Kidney glomerular epithelial cell (primary cell): ENCODE measurements around the gene HTR3B.
"Not testable (repeated sequence)": the region's sequence is repeated elsewhere in the genome, so short reads cannot be mapped to it uniquely, and the experiment has no call there.

Source experiments
- DNase-seq: peaks from one replicate; lab custom pipeline; 2025; lab: John Stamatoyannopoulos, UW

The HTR3B gene

DNA sequence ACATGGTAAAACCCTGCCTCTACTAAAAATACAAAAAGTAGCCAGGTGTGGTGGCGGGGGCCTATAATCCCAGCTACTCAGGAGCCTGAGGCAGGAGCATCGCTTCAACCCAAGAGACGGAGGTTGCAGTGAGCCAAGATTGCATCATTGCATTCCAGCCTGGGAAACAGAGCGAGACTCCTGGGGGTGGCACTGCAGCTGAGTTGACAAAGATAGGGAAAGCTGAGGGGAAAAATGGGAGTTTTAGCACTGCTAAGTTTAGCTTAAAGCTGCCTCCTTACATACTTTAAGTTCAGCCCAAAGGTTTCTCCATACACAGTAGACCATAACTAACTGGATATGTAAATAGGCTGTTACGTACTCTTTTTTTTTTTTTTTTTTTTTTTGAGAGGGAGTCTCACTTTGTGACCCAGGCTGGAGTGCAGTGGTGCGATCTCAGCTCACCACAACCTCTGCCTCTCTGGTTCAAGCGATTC lies 20.2 kb upstream of the HTR3B start:
- DNase-seq, result peak; percentile 53

DNA sequence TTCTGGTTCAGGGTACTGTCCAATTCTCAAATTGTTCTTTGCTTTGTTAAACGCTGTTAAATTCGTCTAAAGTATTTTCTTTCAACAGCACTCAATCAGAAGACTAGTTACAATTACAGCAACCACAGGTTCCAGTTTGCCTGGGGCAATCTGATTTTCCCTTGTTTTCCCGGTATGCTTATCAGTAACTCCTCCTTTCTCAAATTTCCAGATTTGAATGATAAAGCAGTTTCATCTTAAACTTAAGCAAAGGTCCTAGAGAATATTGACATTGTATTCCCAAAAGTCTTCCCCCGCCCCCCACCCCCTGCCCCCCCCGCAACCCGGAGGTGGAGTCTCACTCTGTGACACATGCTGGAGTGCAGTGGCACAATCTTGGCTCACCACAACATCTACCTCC lies 18.7 kb upstream of the HTR3B start:
- DNase-seq, result no peak

DNA sequence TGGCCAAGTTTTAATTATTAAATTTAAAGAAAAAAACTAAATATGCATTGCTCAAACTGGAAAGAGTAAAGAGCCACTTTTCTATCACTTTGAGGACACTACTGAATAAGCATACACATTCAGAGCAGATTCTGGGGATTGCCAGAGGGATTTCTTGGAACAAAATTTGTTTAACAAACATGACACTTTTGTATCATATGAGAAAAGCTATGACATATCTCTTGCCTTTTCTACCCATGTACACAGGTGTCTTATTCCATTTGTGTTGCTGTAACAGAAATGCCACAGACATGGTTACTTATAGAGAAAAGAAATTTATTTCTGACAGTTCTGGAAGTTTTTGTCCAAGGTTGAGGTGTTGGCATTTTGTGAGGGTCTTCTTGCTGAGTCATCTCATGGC lies 15.7 kb upstream of the HTR3B start:
- no peak for DNase-seq

DNA sequence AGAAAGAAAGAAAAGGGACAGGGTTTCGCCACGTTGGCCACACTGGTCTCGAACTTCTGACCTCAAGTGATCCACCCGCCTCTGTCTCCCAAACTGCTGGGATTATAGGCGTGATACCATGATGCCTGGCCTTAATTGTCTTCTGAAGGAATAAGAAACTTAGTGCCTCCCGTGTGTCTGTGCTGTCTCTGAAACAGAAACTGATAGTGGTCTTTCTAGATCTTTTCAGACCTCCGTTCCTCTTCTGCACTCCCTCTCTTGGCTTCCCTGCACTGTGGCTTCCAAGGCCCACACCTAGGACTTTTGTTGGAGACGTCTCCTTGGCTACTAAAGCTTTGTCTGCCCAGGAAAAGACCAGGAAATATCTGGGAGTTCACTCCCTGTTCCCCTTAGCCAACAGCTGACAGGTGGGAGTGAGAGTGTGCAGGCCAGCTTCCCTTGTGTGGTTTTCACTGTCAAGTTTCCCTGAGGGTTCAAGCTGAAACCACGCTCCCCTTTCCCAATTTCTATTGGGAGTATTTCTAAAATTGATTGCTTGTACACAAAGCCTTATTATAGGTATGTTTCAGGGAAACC lies 10.1 kb upstream of the HTR3B start:
- no peak for DNase-seq

DNA sequence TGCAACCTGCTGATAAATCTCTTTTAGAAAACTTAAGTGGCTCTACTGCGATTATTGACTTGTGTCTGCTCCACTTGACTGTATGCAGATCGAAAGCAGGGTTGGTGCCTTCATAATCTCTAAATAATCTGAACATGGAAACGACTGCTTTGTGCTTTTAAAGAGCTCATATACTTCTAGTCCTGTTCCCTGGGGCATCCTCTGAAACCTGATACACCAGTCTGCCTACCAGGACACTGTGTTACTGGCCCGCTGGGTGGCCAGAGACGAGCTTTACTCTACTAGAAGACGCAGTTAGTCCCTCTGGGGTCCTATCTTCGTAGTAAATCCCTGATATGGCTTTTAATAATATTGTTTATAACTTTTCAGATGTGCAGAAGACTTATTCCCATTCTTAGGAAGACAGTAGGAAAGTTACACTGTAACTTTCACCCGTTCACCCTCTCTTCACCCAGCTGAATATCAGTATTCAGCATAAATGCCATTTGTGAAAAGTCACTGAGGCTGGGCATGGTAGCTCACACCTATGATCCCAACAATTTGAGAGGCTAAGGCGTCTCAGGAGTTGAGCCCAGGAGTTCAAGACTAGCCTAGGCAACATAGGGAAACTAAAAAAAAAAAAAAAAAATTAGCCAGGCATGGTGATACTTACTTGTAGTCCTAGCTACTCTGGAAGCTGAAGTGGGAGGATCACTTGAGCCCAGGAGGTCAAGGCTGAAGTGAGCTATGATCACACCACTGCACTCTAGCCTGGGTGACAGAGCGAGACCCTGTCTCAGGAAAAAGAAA lies 9.0 kb upstream of the HTR3B start:
- DNase-seq, result no peak

DNA sequence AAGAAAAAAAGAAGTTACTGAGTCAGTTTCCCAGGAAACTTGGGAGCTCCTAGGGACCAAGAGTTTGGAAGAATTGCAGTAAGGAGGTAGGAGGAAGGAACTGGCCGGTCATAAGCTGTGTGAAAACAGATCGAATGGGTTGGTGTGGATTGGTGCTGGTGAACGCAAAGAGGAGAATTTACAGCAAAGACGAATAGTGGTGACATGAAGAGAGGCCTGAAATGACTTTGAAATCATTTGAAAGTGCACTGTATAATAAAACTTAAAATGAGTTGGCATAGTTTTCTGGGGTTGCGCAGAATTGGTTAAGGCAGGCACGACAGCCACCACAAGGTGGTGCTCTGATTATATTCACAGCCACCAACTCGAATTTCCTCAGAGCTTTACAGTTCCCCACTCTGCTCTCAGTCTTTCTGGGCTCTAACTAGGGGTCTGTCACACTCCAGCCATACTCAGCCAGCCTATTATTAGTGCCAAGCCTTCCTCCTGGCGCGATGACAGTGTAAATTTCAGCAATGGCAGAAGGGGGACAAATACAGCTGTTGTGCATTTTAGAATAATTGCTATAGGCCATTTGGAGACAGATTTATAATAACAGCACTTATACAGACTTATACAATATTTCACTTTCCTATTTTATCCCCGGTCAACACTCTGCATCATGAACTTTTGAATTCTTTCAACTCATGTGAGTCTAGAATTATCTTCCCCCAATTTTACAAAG lies 8.3 kb upstream of the HTR3B start:
- DNase-seq, result peak; percentile 9

DNA sequence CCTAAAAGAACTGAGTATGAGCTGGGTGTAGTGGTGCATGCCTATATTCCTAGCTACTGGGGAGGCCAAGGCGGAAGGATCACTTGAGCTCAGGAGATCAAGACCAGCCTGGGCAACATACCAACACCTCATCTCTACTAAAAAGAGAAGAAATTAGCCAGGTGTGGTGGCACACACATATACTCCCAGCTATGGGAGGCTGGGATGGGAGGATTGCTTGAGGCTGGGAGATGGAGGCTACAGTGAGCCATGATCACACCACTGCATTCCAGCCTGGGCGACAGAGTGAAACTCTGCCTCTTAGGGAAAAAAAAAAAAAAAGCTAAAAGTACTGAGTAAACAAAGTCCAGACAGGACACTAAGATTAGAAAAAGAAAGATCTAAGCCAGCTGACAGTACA lies 3.5 kb upstream of the HTR3B start:
- no peak for DNase-seq

DNA sequence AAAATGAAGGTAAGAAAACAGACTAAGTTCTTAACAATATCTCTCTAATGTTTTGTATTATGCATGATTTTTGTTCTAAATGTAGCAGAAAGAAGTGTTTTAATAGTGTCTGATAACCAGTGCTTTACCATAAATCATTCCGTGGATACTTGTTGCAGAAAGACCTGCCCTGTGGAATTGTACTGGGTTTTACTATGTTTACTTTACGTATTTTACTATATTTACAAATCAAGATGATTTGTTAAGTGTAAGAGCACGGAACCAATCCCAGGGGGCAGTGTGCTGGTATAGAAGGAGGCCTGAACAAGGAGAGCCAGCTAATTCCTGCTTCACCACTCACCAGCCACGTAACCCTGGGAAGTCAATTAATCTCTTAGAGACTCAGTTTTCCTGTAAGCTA lies 1.4 kb downstream of the HTR3B start:
- DNase-seq, result no peak

DNA sequence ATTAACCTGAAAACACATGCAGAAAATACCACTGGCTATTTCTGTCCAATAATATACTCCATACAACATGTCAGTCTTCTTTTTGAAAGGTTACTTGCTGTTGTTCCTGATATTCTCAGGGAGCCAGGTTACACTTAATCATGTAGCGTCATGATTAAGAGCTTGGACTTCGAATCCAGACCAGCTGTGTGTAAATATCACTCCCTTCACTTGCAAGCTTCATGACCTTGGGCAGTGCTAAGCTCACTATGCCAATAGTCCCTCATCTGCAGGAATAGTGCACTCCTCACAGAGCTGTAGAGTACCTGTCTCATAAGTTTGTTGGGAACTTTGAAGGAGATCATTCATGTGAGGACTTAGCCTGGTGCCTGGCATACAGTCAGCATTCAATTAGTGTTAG lies 1.9 kb downstream of the HTR3B start:
- no peak for DNase-seq

DNA sequence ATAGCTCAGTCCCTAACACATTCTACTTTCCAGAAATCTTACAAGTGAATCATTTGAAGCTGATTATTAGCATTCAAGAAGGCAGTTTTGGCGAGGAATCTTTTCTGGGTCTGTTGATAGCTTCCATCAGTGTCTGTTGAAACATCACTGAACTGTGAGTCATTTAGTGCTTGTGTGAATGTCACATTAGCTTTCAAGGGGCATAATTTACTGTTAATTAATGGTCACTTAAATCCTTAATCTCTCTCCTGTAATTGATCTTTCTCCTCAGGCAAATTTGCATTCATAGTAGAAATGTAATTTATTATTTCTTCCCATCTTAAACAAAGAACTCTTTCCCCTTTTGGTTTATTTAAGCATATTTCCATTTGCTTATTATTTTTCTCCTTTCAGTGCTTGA lies 2.6 kb downstream of the HTR3B start:
- DNase-seq, result no peak

DNA sequence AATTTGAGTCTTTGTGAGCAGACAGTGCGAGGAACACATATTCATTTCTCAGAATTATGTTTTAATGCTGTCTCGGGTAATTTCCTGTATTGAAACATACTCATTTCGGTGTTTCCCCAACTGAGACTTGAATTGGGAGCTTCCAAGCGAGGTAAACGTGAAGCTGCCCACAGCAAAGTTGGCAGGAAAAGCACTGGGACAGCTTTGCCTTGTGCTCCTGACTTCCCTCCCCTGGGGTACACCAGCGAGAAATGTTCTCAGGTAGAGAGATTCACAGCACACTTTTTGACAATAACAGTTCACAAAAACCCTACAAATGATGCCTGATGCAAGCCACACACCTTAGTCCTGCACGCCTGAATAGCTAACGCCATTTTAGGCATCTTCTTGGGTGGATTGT lies 3.1 kb downstream of the HTR3B start:
- no peak for DNase-seq

DNA sequence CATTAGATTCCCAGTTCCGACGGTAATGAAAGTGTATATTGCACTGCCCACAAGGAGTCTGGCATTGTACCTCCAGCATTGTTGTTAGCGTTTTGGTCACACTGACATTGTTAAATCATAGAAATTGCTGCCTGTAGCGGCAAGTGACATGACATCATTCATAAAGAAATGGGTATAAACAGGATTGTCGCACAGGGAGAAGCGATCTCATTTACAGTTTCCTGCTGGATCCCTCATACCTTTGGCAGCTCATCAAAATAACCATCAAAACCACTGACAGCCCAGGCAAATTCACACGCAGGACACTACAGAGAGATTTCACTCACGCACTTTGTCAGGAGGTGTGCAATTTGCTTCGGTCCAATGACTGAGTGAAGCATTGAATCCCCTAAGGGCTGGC lies 3.5 kb downstream of the HTR3B start:
- no peak for DNase-seq

DNA sequence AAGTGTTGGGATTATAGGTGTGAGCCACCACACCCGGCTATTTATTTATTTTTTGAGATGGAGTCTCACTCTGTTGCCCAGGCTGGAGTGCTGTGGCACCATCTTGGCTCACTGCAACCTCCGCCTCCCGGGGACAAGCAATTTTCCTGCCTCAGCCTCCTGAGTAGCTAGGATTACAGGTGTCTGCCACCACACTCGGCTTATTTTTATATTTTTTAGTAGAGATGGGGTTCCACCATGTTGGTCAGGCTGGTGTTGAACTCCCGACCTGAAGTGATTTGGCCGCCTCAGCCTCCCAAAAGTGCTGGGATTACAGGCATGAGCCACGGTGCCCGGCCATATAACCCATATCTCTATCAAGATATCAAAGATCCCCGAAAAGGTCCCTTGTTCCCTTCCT lies 6.9 kb downstream of the HTR3B start:
- not testable (repeated sequence) for DNase-seq

DNA sequence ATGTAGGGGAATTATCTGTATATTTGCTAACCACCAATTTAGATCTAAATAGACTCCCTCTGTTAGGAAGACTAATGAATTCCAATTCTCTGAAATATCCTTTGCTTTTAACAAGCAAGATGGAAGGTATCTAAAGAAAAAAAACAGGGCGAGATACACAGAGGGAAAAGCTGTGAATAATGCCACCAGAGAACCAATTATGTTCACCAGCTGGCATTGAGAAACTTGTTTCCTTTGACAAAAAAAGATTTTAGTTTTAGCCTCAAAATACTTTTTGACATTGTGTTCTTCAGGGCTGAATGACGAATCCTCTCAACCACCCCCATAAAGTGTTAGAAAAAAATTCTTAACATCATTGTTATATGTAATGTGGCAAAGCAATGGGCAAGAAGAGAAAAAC lies 19.0 kb downstream of the HTR3B start:
- no peak for DNase-seq

DNA sequence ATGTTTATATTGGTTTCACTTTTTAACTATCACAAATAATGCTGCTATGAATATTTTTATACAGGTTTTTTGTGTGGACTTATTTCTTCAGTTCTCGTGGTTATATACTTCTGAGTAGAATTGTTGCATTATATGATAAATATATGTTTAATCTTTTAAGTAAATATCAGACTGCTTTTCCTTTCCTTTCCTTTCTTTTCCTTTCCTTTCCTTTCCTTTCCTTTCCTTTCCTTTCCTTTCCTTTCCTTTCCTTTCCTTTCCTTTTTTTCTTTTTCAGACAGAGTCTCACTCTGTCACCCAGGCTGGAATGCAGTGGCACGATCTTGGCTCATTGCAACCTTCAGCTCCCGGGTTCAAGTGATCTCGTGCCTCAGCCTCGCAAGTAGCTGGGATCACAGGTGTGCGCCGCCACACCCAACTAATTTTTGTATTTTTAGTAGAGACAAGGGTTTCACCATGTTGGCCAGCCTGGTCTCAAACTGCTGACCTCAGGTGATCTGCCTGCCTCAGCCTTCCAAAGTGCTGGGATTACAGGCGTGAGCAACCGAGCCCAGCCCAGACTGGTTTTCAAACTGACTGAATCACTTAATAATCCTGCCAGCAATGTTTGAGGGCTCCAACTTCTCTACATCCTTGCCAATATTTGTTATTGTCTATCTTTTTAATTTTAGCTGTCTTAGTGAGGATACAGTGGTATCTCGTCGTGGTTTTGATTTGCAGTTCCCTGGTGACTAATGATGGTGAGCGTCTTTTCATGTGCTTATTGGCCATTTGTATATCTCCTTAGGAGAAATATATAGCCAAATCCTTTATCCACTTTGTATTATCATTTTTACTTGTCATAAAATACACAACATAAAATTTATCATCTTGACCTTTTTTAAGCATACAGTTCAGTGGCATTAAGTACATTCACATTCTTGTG lies 21.9 kb downstream of the HTR3B start:
- DNase-seq, result no peak

DNA sequence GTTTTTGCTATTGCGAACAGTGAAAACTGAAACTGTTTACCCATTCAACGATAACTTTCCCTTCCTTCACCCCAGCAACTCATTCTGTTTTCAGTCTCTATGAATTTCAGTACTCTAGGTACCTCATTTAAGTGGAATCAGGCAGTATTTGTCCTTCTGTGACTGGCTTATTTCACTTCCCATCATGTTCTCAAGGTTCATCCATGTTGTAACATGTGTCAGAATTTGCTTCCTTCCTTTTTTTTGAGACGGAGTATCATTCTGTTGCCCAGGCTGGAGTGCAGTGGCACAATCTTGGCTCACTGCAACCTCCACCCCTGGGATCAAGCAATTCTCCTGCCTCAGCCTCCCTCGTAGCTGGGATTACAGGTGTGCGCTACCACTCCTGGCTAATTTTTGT lies 23.7 kb downstream of the HTR3B start:
- DNase-seq, result no peak

DNA sequence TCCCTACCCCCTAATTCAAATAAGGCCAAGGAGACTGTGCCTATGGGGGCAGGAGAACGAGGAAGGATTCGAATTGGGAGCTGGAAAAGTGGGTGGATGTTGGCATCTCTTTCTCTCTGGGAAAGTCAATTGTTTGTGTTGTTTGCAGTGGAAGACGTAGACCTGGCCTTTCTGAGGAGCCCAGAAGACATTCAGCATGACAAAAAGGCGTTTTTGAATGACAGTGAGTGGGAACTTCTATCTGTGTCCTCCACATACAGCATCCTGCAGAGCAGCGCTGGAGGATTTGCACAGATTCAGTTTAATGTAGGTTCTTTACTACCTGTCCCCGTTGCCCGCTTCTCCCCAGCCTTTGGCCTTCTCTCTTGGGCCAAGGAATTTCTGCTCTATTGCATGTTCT lies 28.2 kb downstream of the HTR3B start:
- no peak for DNase-seq

DNA sequence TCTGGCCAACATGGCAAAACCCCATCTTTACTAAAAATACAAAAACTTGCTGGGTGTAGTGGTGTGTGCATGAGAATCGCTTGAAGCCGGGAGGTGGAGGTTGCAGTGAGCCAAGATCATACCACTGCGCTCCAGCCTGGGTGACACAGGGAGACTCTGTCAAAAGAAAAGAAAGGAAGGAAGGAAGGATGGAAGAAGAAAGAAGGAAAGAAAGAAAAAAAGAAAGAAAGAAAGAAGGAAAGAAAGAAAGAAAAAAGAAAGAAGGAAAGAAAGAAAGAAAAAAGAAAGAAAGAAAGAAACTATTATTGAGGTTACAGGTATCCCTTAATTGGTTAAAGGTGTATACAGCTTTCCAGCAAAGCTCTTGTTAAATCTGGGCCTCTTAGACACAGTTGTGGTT lies 29.6 kb downstream of the HTR3B start:
- DNase-seq, result not testable (repeated sequence)

DNA sequence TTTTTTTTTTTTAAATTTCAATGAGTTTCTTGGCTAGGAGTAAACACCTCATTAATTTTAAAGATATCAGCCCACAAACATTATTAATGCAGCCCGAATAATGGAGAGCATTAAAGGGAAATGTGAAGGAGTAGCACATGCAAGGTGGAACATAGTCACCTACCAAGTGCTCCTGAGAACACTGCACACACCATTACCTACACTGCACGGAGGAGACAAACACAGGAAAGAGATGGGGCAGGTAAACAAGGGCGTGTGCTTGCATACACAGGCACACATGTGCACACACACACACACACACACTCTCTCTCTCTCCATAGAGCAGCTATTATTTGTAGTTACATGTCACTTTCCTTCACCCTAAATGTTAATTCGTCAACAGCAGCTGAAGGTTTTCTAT lies 30.2 kb downstream of the HTR3B start:
- DNase-seq, result no peak

DNA sequence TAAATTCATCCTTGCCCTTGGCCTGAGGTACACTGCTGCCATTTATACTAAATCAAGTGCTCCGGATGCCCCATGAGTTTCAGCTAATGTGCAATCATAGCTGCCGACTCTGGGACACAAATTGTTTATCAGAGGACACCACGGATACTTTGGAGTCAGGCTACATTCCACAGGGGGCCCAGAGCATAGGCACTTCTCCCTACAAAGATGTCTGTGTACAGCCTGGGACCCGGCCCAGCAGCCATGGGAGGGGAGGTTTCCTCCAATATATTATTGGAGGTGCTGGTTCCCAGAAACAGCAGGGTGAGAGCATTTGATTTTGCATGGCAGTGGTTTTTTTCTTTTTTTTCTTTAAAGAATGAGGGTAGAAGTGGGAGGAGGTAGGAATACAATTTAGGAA lies 31.3 kb downstream of the HTR3B start:
- no peak for DNase-seq

DNA sequence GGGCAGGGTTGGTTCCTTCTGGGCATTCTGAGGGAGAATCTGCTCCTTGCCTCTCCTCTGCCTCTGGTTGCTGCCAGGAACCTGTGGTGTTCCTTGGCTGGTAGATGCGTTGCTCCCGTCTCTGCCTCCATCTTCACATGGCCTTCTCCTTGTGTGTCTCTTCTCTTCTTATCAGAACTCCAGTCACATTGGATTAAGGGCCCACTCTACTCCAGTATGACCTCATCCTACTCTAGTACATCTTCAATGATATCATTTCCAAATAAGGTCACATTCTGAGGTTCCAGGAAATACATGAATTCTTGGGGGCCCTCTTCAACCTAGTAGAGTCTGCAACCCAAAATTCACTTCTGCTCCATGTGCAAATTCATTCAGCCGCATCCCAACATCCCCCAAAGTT lies 33.3 kb downstream of the HTR3B start:
- DNase-seq, result no peak

DNA sequence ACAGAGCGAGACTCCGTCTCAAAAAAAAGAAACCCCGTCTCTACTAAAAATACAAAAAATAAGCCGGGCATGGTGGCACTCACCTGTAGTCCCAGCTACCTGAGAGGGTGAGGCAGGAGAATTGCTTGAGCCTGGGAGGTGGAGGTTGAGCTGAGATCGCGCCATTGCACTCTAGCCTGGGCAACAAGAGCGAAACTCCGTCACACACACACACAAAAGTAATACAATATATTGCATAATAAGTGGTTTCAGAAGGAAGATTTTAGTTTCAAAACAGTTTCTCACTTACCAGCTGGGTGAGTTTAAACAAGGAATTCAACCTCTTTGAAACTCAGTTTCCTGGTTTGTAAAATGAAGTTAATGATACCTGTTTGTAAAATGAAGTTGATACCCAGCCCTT lies 37.7 kb downstream of the HTR3B start:
- DNase-seq, result no peak
